ENCODE measurements around the gene WIPF3. TPM values are rescaled to one million over a fixed set of nuclear protein-coding genes. Genes with fewer than 3 reads are reported as not detected.
A peak's percentile ranks its signal among the peaks of the same experiment; 100 is the strongest.
"Not testable (repeated sequence)": the region's sequence is repeated elsewhere in the genome, so short reads cannot be mapped to it uniquely, and the experiment has no call there.

The WIPF3 gene
- total RNA-seq, 1 donor from 2014 or later, result 0.73 TPM

DNA sequence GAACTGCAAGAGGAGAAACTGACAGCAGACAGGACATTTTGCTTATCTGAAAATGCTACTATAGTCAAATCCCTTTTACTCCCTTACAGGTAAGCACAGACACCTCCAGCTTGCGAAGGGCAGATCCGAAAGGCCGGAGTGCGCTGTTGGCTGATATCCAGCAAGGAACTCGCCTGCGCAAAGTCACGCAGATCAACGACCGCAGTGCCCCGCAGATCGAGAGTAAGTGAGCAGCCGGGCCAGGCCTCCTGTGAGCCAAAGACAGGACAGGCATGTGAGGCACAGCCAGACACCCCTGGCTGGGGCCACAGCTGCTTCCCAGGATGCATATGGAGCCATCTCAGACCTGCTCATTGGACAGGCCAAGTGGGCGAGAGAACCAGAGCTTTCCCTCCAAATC lies 69.4 kb downstream of the WIPF3 start:
- ATAC-seq, result no peak
- DNase-seq (ENCODE audit: low spot score), result no peak

DNA sequence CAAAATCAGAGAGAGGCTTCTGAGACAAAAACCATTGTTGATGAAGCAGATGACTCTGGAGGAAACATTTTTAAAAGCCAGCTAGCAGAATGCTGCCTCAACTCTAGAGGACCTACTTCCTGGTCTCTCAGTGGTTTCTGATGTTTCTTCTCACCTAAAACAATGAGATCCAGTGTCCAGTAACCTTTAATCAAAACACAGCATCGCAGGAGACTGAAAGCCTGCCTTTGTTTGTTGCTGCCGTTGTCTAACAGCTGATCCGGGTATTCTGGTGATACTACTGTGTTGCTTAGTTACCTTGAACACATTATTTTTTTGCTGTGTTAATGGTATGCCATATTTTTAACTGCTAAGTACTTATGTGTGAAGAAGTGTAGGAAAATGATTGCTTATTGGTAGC lies 70.9 kb downstream of the WIPF3 start:
- ATAC-seq (no peak), DNase-seq (ENCODE audit: low spot score) (no peak)

DNA sequence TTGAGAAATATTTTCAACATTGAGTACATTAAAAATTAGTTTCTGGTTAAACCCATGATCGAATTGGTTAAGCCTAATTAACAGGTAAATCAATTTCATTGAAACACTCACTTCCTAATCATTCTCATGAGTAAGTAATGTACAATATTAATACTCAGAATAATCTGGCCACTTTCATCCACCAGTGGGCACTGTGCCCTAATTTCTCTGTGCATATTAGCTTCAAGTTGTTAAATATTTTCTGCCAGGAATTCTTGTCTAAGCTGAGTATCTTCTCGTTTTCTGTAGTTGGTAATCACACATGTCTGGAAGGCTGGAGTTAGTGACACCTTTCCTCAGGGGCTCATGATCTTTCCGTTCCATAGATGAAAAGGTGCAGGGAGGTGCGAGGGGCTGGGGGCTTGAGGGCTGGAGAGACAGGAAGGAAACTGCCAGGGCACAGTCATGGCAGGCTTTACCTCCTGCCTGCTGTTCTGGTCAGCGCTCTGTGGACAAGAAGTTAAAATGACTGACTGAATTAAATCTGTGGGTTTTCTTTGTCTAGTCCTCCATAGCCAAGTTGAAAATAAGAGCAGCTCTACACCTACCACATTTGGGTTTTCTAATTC lies 71.9 kb downstream of the WIPF3 start:
- ATAC-seq (no peak), DNase-seq (ENCODE audit: low spot score) (no peak)

DNA sequence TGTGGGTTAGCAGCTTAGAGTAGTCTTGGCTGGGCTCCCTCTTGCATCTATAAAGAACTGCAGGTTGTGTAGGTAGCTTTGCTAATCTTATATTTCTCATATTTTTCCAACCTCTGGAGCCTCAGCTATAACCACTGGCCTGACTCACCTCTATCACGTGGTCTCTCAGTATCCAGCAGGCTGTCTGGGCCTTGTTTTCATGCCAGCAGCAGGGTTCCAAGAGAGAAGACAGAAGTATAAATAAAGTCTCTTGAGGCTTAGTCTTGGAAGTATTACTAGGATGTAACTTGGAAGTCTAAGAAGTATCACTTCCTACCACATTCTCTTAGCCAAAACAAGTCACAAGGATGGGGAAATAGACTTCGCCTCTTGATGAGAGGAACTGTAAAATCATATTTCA lies 73.3 kb downstream of the WIPF3 start:
- no peak for ATAC-seq
- DNase-seq (ENCODE audit: low spot score), result no peak

DNA sequence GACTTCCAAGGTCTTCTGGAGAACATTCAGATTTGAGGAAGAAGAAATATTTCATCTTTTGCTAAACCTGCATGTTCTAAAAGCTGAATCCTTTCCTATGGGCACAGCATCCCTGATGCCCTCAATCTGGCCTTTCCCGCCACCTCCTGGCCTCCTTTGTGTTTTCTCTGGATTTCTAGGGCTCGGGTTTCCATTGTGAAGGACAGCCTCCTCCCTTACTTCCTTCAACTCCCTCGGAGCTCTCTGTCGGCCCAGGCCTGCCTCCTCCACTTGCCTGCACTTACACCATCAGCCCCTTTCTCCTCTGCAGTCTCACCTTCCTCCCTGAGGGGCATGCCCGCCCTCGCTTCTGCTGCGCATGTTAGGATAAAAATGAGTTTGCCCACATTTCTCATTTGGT lies 75.4 kb downstream of the WIPF3 start:
- ATAC-seq (no peak), DNase-seq (ENCODE audit: low spot score) (no peak)

DNA sequence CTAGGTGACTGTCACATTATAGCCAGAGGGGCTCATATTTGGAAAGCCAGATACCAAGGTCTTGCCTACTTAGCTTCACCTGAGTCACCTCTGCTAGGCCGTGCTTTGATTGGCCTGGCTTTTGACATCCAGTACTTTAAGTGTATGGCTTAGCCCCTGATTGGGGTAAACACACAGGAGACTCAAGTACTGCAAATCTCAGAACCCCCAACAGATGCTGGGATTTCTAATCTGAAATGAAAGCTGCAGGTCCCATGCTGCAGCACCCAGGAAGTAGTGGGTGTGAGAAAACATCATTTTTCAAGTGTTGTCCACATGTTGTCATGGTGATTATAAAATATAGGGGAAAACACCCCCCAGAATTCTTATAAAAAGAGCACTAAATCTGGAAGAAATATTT lies 76.2 kb downstream of the WIPF3 start:
- DNase-seq (ENCODE audit: low spot score) (no peak), ATAC-seq (no peak)

DNA sequence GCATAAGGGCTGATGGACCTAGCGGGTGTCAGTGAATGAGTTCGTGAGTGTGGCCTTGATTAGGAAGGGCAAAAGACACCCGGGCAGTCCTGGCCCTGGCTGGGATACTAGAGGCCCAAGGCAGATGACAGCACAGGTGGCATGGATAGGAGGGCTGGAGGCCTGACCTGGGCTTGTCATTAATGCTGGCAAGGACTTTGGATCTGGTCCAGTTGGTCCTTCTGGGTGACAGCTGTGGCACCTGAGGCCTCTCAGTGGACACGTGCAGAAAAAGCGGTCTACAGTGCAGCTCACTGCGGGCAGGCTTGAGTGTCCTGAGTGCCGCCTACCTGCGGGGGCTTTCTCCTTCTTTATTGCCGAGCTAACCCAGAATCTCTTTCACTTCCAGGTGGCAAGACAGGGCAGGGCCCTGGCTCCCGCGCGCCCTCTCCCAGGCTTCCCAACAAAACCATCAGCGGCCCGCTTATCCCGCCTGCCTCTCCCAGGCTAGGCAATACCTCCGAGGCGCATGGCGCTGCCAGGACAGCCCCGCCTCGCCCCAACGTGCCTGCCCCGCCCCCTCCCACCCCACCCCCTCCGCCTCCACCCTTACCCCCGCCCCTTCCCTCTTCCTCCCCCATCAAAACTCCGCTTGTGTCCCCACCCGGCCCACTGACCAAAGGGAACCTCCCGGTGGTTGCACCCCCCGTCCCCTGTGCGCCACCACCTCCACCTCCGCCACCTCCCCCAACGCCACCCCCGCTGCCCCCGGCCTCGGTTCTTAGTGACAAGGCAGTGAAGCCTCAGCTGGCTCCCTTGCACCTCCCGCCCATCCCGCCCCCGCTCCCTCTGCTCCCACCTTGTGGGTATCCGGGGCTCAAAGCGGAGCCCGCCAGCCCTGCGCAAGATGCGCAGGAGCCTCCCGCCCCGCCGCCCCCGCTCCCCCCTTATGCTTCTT lies 77.4 kb downstream of the WIPF3 start:
- ATAC-seq (peak; percentile 37), DNase-seq (ENCODE audit: low spot score) (no peak)

DNA sequence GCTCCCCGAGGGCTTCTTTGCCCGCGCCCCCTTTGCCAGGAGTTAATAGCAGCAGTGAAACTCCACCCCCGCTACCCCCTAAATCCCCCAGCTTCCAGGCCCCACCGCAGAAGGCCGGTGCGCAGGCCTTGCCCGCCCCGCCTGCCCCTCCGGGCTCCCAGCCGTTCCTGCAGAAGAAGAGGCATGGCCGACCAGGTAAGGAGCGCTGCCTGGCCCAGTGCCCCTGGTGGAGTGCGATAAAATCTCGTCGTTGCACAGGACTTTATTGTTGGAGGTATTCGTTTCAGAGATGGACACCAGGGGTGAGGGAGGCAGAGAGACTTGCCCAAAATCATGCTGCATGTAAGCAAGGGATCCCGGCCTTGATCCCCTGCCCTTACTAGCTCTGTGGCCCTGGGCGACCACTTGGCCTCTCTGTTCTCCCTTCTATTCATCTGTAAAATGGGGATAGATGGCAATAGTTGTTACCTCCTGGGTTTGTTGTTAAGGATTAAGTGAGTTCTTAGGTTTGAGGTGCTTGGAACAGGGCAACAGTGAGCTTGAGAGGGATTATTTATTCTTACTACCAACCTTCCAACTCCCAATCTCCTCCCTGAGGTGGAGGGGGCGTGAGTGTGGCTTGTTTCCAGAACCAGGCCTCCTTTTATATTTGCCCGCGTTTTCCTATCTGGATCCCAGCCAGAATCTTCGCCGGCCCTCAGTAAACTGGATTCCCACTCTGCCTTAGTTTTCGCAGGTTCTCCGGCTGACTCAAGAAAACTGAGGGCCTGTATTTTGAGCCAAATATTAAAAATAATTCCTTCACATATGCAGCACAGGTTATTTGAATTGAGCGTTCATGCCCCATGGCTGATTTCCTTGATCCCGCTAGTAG lies 78.3 kb downstream of the WIPF3 start:
- DNase-seq (ENCODE audit: low spot score) (no peak), ATAC-seq (no peak)

DNA sequence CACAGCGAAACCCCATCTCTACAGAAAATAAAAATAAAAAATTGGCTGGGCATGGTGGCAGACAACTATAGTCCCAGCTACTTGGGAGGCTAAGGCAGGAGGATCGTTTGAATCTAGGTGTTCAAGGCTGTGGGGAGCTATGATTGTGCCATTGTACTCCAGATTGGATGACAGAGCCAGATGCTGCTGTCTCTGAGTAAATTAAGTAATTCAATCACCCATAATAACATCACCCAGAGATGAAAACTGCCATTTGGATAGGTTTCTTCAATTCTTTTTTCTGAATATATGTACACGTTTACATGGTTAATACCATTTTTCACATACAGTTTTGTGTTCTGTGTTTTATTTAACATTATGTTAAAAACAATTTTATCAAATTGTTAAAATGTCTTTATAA lies 79.3 kb downstream of the WIPF3 start:
- no peak for ATAC-seq
- no peak for DNase-seq (ENCODE audit: low spot score)

DNA sequence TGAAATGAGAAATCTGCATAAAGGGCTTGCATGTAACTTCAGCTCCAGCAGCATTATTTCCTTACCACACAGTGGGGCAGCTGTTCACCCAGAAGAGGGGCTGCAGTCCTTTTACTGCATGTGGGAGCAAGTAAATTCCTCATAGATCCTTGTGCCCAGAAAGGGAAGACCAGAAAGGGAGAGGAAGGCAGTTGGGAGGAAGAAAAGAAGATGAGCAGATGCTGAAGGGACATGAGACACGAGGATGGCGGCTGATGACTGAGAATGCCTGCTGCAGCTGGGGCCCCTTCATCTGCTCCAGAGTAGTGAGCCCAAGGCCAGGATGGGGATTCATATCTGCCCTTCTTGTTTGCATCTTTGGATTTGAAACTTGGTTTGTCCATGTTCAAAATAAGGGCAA lies 80.5 kb downstream of the WIPF3 start:
- no peak for ATAC-seq
- no peak for DNase-seq (ENCODE audit: low spot score)

DNA sequence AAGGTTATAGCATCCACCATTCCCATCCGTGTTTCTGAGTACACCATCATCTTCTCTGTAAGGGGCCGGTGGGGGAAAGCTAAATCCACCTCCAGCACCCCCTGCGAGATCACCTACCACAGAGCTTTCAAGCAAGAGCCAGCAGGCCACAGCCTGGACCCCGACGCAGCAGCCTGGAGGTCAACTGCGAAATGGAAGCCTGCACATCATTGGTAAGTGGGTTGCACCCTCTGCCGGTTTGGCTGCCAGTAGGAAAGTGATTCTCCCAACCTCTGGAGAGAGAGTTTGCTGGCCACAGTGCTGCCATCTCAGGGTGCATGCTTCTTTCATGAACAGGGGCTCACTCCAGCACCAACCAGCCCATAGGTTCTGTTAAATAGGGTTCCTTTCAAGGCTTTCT lies 81.7 kb downstream of the WIPF3 start:
- ATAC-seq (no peak), DNase-seq (ENCODE audit: low spot score) (no peak)

DNA sequence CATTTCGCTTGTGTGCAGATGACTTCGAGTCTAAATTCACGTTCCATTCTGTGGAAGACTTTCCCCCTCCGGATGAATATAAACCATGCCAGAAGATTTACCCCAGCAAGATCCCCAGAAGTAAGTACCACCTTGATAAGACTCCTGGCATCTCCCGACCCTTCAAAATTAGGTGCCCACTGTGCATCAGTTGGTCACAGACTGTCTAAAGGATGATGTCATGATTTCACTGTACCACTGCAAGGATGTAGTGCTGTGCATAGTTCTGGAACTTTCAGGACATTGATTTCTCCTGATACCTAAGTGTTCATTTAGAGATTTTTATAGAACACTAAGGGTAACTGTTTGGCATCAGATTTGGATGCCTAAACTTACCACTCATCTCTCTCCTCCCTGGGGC lies 83.0 kb downstream of the WIPF3 start:
- ATAC-seq (no peak), DNase-seq (ENCODE audit: low spot score) (no peak)

DNA sequence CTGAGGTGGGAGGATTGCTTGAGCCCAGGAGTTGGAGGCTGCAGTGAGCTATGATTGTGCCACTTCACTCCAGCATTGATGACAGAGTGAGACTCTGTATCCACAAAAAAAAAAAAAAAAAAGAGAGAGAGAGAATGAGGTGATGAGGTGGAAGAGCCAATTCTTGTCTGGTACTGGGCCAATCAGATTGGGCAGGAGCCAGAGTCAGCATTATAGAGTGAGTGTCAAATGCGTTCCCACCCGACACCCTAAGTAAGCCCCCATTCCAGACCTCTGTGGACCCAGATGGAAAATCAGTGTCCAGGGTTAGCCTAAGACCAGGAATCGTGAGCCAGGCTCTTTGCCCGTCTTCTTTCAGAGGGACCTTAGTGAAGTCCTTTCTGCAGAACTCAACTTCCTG lies 83.9 kb downstream of the WIPF3 start:
- ATAC-seq, result no peak
- DNase-seq (ENCODE audit: low spot score), result no peak

DNA sequence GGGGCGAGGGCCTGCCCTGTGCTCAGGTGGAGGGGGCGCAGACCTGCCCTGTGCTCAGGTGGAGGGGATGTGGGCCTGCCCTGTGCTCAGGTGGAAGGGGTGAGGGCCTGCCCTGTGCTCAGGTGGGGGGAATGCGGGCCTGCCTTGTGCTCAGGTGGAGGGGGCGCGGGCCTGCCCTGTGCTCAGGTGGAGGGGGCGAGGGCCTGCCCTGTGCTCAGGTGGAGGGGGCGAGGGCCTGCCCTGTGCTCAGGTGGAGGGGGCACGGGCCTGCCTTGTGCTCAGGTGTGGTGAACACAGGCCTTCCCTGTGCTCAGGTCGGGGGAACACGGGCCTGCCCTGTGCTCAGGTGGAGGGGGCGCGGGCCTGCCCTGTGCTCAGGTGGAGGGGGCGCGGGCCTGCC lies 84.5 kb downstream of the WIPF3 start:
- not testable (repeated sequence) for ATAC-seq; DNase-seq (ENCODE audit: low spot score)

DNA sequence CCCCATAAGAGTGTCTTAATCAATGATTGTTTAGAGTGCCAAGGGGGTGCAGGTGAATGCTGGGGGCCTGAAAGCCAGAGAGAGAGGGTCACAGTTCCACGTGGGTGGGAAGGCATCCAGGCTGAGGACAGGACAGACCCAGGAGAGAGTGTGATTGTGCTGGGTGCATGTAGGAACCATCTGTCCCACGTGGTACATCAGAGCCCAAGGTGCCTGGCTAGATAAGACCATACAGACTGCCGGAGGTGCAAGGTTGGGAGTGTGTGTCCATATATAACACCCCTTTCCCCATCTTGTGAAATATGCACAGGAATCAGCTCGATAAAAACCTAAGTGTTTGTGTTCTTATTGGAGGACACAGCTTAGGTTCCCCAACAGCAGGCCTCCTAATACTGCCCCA lies 85.5 kb downstream of the WIPF3 start:
- DNase-seq (ENCODE audit: low spot score) (no peak), ATAC-seq (no peak)

DNA sequence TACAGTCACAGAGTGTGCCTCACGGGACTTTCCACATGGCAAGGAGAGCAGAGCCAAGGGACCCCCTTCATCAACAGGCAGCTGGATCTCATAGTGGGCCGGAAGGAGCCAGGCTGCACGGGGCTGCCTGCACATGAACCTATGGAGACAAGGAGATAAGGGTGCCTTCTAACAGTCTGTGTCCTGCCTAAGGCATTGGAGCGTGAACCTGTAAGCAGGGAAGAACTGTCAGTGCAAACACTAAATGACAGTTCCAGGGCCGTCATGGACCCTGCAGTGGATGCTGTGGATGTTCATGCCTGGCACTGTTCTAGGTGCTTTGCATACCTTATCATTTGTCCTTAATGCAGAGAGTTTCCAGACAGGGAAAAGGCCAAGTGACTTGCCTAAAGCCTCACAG lies 85.9 kb downstream of the WIPF3 start:
- no peak for DNase-seq (ENCODE audit: low spot score)
- no peak for ATAC-seq

DNA sequence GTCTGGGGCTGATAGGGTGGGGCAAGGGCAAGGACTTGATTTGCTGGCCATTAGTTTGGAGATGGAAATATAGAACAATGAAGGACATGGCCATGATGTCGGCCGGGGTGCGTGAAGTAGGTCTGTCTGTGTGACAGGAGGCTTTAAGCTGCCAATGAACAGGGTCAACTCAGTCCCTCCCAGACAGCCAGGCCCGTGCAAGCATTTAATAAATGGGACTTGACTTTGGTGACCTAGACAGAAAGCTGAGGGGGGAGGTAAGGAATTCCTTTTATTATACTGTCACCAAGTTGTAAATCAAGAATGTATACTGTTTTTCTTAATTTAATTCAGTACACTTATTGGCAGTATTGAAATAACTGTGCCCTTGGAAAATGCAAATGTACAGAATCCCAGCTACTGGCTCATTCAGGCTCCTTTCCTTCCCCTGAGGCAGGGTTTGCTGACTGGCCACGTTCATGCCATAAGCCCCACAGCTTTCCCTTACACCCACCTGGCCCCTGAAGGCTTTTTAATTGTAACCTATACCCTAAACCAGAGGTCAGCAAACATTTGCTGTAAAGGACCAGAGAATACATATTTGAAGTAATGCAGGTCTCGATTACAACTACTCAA lies 87.2 kb downstream of the WIPF3 start:
- no peak for DNase-seq (ENCODE audit: low spot score)
- no peak for ATAC-seq

DNA sequence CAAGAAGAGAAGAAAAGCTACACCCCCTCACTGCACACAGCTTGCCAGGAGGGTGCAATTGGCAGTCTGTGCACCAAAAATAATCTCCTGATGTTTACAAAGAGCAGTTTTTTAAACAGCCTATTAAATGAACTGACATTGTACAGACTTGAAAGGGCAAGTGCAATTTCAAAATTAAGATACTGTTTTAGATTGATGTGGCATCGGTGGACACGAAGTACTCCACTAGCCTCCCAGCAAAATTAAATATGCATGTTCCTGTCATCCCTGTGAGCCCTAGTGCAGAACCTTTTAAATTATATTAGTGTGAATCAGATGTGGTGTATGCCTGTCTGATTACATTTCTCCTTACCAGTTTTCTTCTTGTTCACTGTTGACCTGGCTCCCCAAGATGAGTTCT lies 87.9 kb downstream of the WIPF3 start:
- ATAC-seq, result no peak

DNA sequence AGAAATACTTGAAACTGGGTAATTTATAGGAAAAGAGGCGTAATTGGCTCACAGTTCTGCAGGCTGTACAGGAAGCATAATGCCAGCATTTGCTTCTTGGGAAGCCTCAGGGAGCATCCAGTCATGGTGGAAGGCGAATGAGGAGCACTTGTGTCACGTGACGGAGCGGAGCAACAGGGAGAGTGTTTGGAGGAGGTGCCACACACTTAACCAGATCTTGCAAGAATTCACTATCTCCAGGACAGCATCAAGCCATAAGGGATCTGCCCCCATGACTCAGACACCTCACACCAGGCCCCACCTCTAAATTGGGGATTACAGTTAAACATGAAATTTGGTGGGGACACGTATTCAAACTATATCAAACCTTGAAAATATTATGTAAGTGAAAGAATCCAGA lies 89.3 kb downstream of the WIPF3 start:
- DNase-seq (ENCODE audit: low spot score), result no peak
- ATAC-seq, result no peak

More for the DNA sequence above, 87.9 kb downstream of the WIPF3 start:
- no peak for DNase-seq (ENCODE audit: low spot score)

DNA sequence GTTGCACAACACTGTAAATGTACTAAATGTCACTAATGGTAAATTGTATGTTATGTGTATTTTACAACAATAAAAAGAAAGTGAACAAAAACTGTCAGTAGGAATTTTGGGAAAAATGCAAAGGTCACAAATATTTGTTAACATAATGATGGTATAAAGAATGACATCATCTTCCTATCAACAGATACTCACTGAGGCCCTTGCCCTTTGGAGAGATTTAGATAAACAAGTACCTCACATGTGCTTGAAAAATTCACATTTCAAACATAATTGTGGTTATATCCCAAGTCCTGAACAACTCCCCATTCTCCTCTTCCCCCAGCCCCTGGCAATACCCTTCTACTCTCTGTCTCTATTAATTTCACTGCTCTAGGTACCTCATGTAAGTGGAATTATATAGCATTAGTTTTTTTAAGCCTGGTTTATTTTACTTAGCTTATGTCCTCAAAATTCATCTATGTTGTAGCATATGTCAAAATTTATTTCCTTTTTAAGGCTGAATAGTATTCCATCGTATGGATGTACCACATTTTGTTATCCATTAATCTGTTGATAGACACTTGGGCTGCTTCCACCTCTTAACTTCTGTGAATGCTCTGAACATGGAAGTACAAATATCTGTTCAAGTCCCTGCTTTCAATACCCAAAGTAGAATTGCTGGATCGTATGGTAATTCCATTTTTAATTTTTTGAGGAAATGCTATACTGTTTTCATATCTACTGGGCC lies 90.5 kb downstream of the WIPF3 start:
- ATAC-seq (no peak), DNase-seq (ENCODE audit: low spot score) (no peak)

Data from left lobe of liver (tissue), 2 donors.